Activated T-cell treated with anti-CD3 and anti-CD28 coated beads, Interleukin-2, amount 50 U/mL, for 24 hours (primary cell): ENCODE measurements around the gene MLANA.

Experiments used
- DNase-seq: peaks from one replicate; pipeline ENCODE4 v3.0.0-alpha.2; 2020
- H3K27ac Mint-ChIP-seq: 2 replicates; pipeline ENCODE4 v1.8.0; 2020; ENCODE audit warnings: mild to moderate bottlenecking, mixed read lengths
- H3K27me3 Mint-ChIP-seq: 2 replicates; pipeline ENCODE4 v1.8.0; 2020; ENCODE audit warnings: mixed read lengths
- H3K36me3 Mint-ChIP-seq: 2 replicates; pipeline ENCODE4 v1.8.0; 2020; ENCODE audit warnings: low read depth, mixed read lengths
- H3K4me1 Mint-ChIP-seq: 2 replicates; pipeline ENCODE4 v1.8.0; 2020; ENCODE audit warnings: low read depth, mixed read lengths
- H3K4me3 Mint-ChIP-seq: 2 replicates; pipeline ENCODE4 v1.8.0; 2020; ENCODE audit warnings: mild to moderate bottlenecking, moderate library complexity, mixed read lengths
- H3K9me3 Mint-ChIP-seq: 2 replicates; pipeline ENCODE4 v1.8.0; 2020; ENCODE audit warnings: mixed read lengths

The MLANA gene

GRCh38 chr9:5858833-5859232, 31.9 kb upstream of the MLANA start:
- no peak overlapping the region for H3K27ac Mint-ChIP-seq
- H3K9me3 Mint-ChIP-seq: no peaks in the 10 kb centered on the region
- H3K27me3 Mint-ChIP-seq: no peaks in the 10 kb centered on the region
- no peak for DNase-seq
- H3K36me3 Mint-ChIP-seq: peaks cover 2% of the 10 kb centered on the region
- H3K4me1 Mint-ChIP-seq: peaks cover 10% of the 10 kb centered on the region
- no peak overlapping the region for H3K4me3 Mint-ChIP-seq

DNA sequence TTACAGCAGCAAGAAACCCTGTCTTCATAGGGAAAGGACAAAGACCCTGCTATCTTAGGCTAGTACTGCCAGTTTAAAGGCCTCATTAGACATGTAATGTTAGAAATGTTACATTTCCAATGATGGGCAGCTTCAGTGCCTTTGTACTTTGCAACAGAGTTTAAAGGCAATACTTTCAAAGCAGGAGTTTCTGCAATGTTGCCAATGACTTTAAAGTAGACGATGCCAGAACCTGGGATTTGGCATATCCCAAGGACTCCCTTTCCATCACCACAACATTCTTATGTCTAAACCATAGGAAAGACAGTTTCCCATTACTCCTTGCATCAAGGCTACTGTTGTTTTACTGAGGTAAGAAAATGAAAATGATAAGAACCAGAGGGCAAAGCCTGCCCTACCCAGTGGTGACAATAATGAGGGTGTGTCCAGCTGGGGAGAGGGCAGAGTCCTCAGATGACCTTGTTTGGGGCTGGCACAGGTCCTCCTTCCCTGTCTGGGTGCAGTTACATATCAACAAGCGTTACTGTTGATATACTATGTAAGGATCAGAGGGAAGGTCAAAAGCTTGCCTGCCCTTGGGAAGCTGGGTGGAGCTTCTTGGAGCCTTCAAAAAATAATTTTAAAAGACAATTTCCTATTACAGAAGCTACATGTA, 27.5 kb upstream of the MLANA start:
- H3K27me3 Mint-ChIP-seq: no peaks in the 10 kb centered on the region
- H3K9me3 Mint-ChIP-seq: no peaks in the 10 kb centered on the region
- H3K4me3 Mint-ChIP-seq: no peak overlapping the region
- no peak overlapping the region for H3K27ac Mint-ChIP-seq
- H3K36me3 Mint-ChIP-seq: no peaks in the 10 kb centered on the region
- H3K4me1 Mint-ChIP-seq: no peaks in the 10 kb centered on the region
- DNase-seq: no peak

DNA sequence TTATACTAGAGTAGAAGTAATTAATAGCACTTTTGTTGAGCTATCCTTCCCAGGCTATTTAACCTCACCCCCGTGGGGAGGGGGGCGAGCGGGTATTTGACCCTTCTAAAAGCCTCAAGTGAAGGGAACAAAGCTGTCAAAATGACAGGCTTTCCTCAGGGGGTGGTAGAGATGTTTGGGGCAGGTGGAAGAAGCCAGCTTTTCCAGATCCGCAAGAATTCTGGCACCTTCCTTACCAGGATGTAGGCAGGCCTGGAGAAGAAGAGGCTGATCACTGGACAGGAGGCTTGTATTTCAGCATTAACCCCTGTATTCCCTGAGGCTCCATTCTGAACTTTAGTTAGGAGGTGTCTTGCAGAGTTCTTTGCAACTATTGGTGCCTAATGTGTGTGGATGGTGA, 26.2 kb upstream of the MLANA start:
- Mint-ChIP-seq H3K27me3 (no peaks in the 10 kb centered on the region), H3K9me3 (no peaks in the 10 kb centered on the region), H3K27ac (no peak overlapping the region), H3K4me1 (peaks cover 3% of the 10 kb centered on the region), H3K36me3 (no peaks in the 10 kb centered on the region), H3K4me3 (no peak overlapping the region)
- DNase-seq: no peak

- Mint-ChIP-seq H3K36me3 (no peaks in the 10 kb centered on the region), H3K4me3 (no peak overlapping the region), H3K4me1 (peaks cover 10% of the 10 kb centered on the region), H3K27ac (no peak overlapping the region), H3K27me3 (no peaks in the 10 kb centered on the region), H3K9me3 (no peaks in the 10 kb centered on the region)
- no peak for DNase-seq
Observed at GRCh38 chr9:5866272-5866671, 24.4 kb upstream of the MLANA start.

GRCh38 chr9:5866685-5867084, 24.0 kb upstream of the MLANA start:
- DNase-seq: no peak
- H3K27ac Mint-ChIP-seq: no peak overlapping the region
- no peaks in the 10 kb centered on the region for H3K27me3 Mint-ChIP-seq
- H3K4me1 Mint-ChIP-seq: peaks cover 10% of the 10 kb centered on the region
- H3K4me3 Mint-ChIP-seq: no peak overlapping the region
- H3K9me3 Mint-ChIP-seq: no peaks in the 10 kb centered on the region
- H3K36me3 Mint-ChIP-seq: no peaks in the 10 kb centered on the region

DNA sequence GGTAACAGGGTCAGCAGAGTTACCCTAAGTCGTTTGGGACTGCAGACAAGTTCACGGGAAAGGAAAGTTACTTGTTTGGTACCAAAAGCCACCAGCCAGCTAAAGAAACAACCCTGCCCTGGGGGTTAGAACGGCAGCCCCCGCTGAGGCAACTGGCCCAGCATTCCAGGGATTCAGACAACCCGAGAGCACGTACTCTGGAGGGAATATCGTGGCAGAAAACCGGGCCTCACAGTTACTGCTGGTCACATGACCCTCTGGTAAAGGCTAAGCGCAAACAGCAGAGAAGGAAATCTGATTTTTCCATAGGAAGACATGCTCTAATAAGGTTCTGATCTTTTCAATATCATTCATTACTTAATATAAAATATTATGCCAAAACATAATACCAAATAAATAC, 22.5 kb upstream of the MLANA start:
- Mint-ChIP-seq H3K4me1 (peaks cover 10% of the 10 kb centered on the region), H3K36me3 (no peaks in the 10 kb centered on the region), H3K27ac (no peak overlapping the region), H3K9me3 (no peaks in the 10 kb centered on the region), H3K27me3 (no peaks in the 10 kb centered on the region), H3K4me3 (no peak overlapping the region)
- DNase-seq: no peak

DNA sequence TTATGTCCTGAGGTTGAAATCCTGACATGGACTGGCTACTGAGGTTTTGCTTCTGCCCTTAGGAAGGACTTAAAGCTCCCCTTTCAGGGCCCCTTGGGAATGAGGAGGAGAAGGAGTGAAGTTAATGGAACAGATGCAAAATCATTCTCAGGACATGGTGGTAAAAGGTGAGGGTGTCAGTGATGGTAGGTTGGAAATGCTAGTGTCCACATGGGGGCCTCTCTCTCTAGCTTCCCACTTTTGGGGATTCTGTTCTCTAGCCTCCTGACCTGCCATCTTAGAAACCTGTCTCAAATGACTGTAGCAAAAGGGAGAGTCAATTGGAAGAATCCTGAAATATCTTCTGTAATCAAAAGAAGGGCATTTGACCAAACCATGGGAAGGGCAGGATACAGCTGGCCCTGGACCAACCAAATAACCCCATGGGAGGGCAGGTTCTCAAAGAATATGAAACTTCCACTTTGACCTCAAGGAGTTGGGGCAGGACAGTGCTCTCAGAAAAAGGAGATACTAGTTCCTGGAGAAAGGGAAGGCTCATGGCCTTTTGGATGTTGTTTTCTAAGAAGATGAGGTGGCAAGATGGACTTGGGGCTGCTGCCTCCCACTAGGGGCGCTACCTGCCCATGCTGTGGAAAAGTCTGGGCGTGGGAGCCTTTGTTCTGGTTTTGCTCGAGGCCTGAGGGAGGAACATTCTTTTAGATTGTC, 21.2 kb upstream of the MLANA start:
- Mint-ChIP-seq H3K4me1 (peaks cover 14% of the 10 kb centered on the region), H3K9me3 (no peaks in the 10 kb centered on the region), H3K27ac (no peak overlapping the region), H3K4me3 (no peak overlapping the region), H3K36me3 (no peaks in the 10 kb centered on the region), H3K27me3 (no peaks in the 10 kb centered on the region)
- DNase-seq: peak; percentile 43

DNA sequence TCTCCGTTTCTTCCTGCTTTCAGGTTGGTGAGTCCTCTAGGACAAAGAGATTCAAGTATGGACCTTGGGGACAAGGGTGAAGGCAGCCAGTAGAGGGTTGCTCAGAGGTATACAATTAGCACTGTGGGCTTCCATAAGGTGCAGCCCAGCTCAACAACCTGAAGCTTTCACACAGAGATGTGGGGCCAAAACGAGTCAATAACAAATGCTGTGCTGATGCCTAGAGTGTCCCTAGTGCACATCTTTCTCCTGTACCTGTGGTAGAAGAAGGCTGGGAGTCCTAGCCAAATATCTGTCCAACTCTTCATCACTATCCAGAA, 20.7 kb upstream of the MLANA start:
- DNase-seq: no peak
- Mint-ChIP-seq H3K4me1 (peaks cover 14% of the 10 kb centered on the region), H3K36me3 (no peaks in the 10 kb centered on the region), H3K9me3 (no peaks in the 10 kb centered on the region), H3K4me3 (no peak overlapping the region), H3K27ac (no peak overlapping the region), H3K27me3 (no peaks in the 10 kb centered on the region)

DNA sequence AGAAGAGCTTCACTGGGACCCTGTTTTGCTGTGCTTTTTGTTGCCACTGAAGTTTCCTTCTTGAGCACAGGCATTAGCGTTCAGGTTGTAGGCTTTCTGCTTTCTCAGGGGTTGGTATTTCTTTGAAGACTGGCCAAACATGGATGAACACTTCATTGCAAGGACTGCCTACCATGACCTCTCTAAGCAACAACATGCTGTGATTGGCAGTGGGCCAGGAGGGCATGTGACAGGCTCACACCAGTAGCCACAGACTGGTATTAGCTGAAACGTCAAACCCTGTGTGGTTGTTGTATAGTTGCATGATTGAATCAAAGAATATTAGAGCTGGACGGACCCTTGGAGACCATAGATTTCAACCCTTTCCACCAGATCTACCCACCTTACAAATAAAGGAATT, 20.0 kb upstream of the MLANA start:
- Mint-ChIP-seq H3K36me3 (no peaks in the 10 kb centered on the region), H3K4me1 (peaks cover 14% of the 10 kb centered on the region)
- no peak for DNase-seq

DNA sequence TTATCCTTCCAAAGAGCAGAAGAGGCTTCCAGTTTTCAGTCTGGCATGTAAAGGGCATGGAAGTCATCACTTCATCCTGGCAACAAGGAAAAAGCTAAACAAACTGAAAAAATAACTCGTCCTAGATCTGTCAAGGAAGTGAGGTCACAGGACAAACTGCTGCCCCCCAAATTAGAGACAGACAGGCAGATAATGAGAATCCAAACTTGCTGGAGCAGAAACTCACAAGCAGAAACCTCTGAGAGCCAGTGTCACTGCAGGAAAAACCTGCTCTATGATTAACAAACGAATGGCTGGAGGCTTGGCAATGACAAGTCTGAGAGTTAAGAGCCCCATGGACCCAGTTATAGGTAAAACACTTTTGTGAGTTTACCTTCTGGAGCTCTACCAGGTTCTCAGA, 18.9 kb upstream of the MLANA start:
- H3K36me3 Mint-ChIP-seq: no peaks in the 10 kb centered on the region
- no peak overlapping the region for H3K27ac Mint-ChIP-seq
- no peaks in the 10 kb centered on the region for H3K9me3 Mint-ChIP-seq
- no peaks in the 10 kb centered on the region for H3K27me3 Mint-ChIP-seq
- H3K4me3 Mint-ChIP-seq: no peak overlapping the region
- no peak for DNase-seq
- H3K4me1 Mint-ChIP-seq: peaks cover 14% of the 10 kb centered on the region

More for the DNA sequence above, 20.0 kb upstream of the MLANA start:
- Mint-ChIP-seq H3K4me3 (no peak overlapping the region), H3K9me3 (no peaks in the 10 kb centered on the region), H3K27me3 (no peaks in the 10 kb centered on the region), H3K27ac (no peak overlapping the region)

GRCh38 chr9:5872511-5872910, 18.2 kb upstream of the MLANA start:
- H3K27ac Mint-ChIP-seq: no peak overlapping the region
- DNase-seq: no peak
- H3K4me1 Mint-ChIP-seq: peaks cover 14% of the 10 kb centered on the region

GRCh38 chr9:5873439-5873838, 17.2 kb upstream of the MLANA start:
- no peak overlapping the region for H3K4me3 Mint-ChIP-seq

More at GRCh38 chr9:5872511-5872910, 18.2 kb upstream of the MLANA start:
- no peaks in the 10 kb centered on the region for H3K36me3 Mint-ChIP-seq
- no peaks in the 10 kb centered on the region for H3K27me3 Mint-ChIP-seq
- H3K4me3 Mint-ChIP-seq: no peak overlapping the region
- H3K9me3 Mint-ChIP-seq: no peaks in the 10 kb centered on the region

DNA sequence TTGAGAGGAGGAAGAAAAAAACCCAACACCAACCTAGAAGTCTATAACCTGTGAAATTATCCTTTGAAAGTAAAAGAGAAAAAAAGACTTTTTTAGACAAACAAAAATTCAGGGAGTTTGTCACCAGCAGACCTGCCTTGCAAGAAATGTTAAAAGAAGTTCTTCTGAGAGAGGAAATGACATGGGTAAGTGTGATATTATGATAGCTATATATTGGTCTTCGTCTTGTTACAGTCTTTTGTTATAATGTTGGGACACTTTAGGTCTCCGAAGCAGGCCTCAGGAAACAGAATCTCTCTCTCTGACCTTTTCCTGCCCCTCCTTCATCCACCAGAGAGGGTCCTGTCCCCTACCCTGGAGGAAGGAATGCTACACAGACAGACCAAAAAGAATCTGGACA, 16.6 kb upstream of the MLANA start:
- H3K4me3 Mint-ChIP-seq: no peak overlapping the region

More at GRCh38 chr9:5873439-5873838, 17.2 kb upstream of the MLANA start:
- Mint-ChIP-seq H3K27ac (no peak overlapping the region), H3K27me3 (no peaks in the 10 kb centered on the region), H3K4me1 (peaks cover 14% of the 10 kb centered on the region), H3K36me3 (no peaks in the 10 kb centered on the region), H3K9me3 (no peaks in the 10 kb centered on the region)
- DNase-seq: no peak

GRCh38 chr9:5876026-5876425, 14.7 kb upstream of the MLANA start:
- Mint-ChIP-seq H3K27me3 (no peaks in the 10 kb centered on the region), H3K4me3 (no peak overlapping the region), H3K4me1 (peaks cover 7% of the 10 kb centered on the region), H3K9me3 (no peaks in the 10 kb centered on the region), H3K36me3 (no peaks in the 10 kb centered on the region), H3K27ac (no peak overlapping the region)
- no peak for DNase-seq

More for the DNA sequence above, 16.6 kb upstream of the MLANA start:
- peaks cover 14% of the 10 kb centered on the region for H3K4me1 Mint-ChIP-seq
- no peak for DNase-seq
- H3K36me3 Mint-ChIP-seq: no peaks in the 10 kb centered on the region
- no peaks in the 10 kb centered on the region for H3K27me3 Mint-ChIP-seq
- H3K27ac Mint-ChIP-seq: no peak overlapping the region
- no peaks in the 10 kb centered on the region for H3K9me3 Mint-ChIP-seq

- no peaks in the 10 kb centered on the region for H3K36me3 Mint-ChIP-seq
- H3K27ac Mint-ChIP-seq: no peak overlapping the region
- H3K27me3 Mint-ChIP-seq: no peaks in the 10 kb centered on the region
- no peaks in the 10 kb centered on the region for H3K9me3 Mint-ChIP-seq
- peaks cover 7% of the 10 kb centered on the region for H3K4me1 Mint-ChIP-seq
- no peak overlapping the region for H3K4me3 Mint-ChIP-seq
- no peak for DNase-seq
Observed at GRCh38 chr9:5876711-5877110, 14.0 kb upstream of the MLANA start.
